ENCODE measurements around the gene WDR91.

WDR91 gene

DNA sequence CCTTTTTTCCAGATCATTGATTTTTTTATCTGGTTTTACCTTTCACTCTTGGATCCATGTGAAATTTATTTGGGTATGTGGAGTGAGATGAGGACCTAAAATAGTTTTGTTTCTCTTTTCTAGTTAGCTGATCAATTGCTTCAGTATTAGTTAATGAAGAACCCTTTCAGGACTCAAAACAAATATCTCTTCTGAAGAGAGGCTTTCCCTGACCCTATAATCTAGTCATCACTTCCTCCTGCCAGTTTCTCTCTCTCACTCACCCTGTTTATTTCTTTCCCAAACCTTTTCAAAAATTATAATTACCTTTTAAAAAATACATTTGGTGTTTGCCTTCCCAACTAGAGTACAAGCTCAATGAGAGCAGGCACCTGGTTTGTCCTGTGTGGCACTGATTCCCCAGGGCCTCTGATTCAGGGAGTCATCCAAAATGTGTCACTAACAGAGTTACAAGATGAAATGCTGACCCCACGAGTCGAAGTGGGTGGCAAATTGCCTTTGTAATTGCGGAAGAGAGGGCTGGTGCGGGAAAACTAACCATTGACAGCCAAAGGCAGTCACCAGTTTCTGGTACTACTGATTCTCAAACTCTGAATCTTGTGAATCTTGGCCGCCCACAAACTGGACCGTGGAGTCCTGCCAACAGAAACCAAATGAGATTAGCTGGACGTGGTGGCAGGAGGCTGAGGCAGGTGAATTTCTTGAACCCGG is 61.1 kb downstream of the WDR91 start:
- no peak overlapping the region for H3K4me3 ChIP-seq (replicated peaks in 1 of 2; ENCODE audit: low read depth in 2 of 2, low read length in 2 of 2)
- no peak for DNase-seq (ENCODE audit: low read depth in 2 of 2)
- no peak for TF ChIP-seq CTCF (IDR thresholded peaks at IDR 0.05; ENCODE audit: low read depth, low read length)

GRCh38 chr7:135147899-135148721 is 63.2 kb downstream of the WDR91 start, which contains the start of gene TMEM140:
TSS of gene TMEM140 (plus strand) at chr7:135148072. CDS start at chr7:135164442, 16,370 bp downstream.
- TF ChIP-seq CTCF (IDR thresholded peaks at IDR 0.05; ENCODE audit: low read depth, low read length) = peak; percentile 10
- peak within 1 kb of the TSS; percentile 15 to 58 for H3K4me3 ChIP-seq (replicated peaks in 1 of 2; ENCODE audit: low read depth in 2 of 2, low read length in 2 of 2)
- peak; percentile 71 to 81 for DNase-seq (ENCODE audit: low read depth in 2 of 2)

DNA sequence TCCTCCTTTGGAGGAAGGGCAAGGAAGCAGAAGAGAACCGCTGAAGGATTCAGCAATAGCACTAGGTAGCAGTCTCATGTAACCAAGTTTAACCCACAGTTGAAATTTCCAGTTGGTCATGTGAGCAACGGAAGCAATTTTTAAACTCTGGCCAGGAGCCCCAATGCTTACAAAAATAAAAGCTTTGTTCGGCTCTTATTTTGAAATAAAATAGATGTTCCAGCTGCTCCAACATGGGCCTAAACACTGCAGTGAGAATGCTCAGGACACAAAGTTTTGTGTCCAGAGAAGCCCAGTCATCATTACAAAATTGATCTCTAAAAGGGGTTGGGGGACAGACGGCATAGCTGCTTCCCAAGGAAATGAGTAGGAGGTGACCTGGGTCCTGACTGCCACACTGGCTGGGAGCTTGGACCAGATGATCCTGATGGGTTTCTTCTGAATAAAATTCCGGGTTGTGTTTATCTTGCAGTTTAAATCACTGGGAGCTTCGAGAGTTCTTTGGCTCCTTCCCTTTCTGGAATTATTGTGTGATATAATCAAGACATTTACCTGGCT is 63.9 kb downstream of the WDR91 start:
- peak; percentile 63 to 65 for DNase-seq (ENCODE audit: low read depth in 2 of 2)
- no peak for TF ChIP-seq CTCF (IDR thresholded peaks at IDR 0.05; ENCODE audit: low read depth, low read length)
- peak overlapping the region in 1 of 2 donors; percentile 58 for H3K4me3 ChIP-seq (replicated peaks in 1 of 2; ENCODE audit: low read depth in 2 of 2, low read length in 2 of 2)

- DNase-seq (ENCODE audit: low read depth in 2 of 2) = peak in 1 of 2 donors; percentile 75
- no peak for TF ChIP-seq CTCF (IDR thresholded peaks at IDR 0.05; ENCODE audit: low read depth, low read length)
- H3K4me3 ChIP-seq (replicated peaks in 1 of 2; ENCODE audit: low read depth in 2 of 2, low read length in 2 of 2) = no peak overlapping the region
These were observed 67.2 kb downstream of the WDR91 start for GRCh38 chr7:135143885-135144668.
